A549 (cell line): ENCODE results near the gene DLG2. TPM values are rescaled to one million over a fixed set of nuclear protein-coding genes. Genes with fewer than 3 reads are reported as not detected.
"Not testable (repeated sequence)": the region's sequence is repeated elsewhere in the genome, so short reads cannot be mapped to it uniquely, and the experiment has no call there.

Source experiments
- ATAC-seq, 2 experiments: fragments of 200-7000 bp in 1 of 2; fragments of >200 bp in 1 of 2; cut with Nextera tagmentation in 1 of 2; cut with Tn5 transposase in 1 of 2; 3 replicates each; pipeline versions ENCODE4 v1.8.0 to v1.9.1; 2018 to 2020; ENCODE audit warnings: mild to moderate bottlenecking in 1 of 2, moderate library complexity in 1 of 2
- CTCF ChIA-PET: fragments of 300-600 bp; sonication (Branson Sonifier 250); formaldehyde crosslinking; extraction: SDS; loops from one replicate; lab custom pipeline; 2021; ENCODE audit warnings: antibody characterized with exemption, inconsistent platforms; lab: Yijun Ruan, JAX
- POLR2A ChIA-PET: fragments of 350-600 bp; formaldehyde crosslinking; extraction: SDS; loops from one replicate; lab custom pipeline; 2021; ENCODE audit warnings: antibody characterized with exemption, inconsistent platforms; lab: Yijun Ruan, JAX
- DNase-seq, 2 experiments: peaks; one replicate each; pipeline versions ENCODE4 v3.0.0 to v3.0.0-alpha.2; 2011 to 2016; ENCODE audit warnings: low read depth in 1 of 2, low spot score in 1 of 2
- FAIRE-seq: peaks from 2 replicates; lab custom pipeline; 2011; peaks lifted over from hg19 to GRCh38; lab: Jason Lieb, UNC
- H3K27ac ChIP-seq, 2 experiments: fragments of >200 bp; sonication (Bioruptor Twin); formaldehyde crosslinking; 3 replicates each; pipeline ENCODE4 v1.5.1; 2016 to 2017
- H3K4me1 ChIP-seq: fragments of >200 bp; sonication (Bioruptor Twin); formaldehyde crosslinking; 3 replicates; pipeline ENCODE4 v1.6.1; 2016
- H3K4me2 ChIP-seq: fragments of >200 bp; sonication (Bioruptor Twin); formaldehyde crosslinking; 3 replicates; pipeline ENCODE4 v1.6.1; 2016
- H3K4me3 ChIP-seq: fragments of >200 bp; sonication (Bioruptor Twin); formaldehyde crosslinking; 3 replicates; pipeline ENCODE4 v1.5.1; 2016
- H3K9me3 ChIP-seq: fragments of >200 bp; sonication (Bioruptor Twin); formaldehyde crosslinking; 3 replicates; pipeline ENCODE4 v1.6.1; 2016
- CBX8 ChIP-seq: fragments of 200-600 bp; sonication (generic); IDR thresholded peaks from 2 replicates; pipeline ENCODE4 v1.6.1; 2016
- CHD2 ChIP-seq: fragments of 150-350 bp; IDR thresholded peaks from 2 replicates; pipeline ENCODE4 v1.6.1; 2014; ENCODE audit warnings: low read length; ENCODE audit not compliant: partially characterized antibody
- E2F6 ChIP-seq: IDR thresholded peaks from 2 replicates; pipeline ENCODE4 v1.6.1; 2012; ENCODE audit warnings: low read depth, borderline replicate concordance
- ELK1 ChIP-seq: fragments of 150-350 bp; IDR thresholded peaks from 2 replicates; pipeline ENCODE4 v1.6.1; 2014; ENCODE audit warnings: low read depth, mild to moderate bottlenecking, low read length
- FOXS1 ChIP-seq: fragments of 250-450 bp; sonication (Bioruptor Pico); IDR thresholded peaks from 2 replicates; pipeline ENCODE4 v1.5.0; 2020; ENCODE audit warnings: mild to moderate bottlenecking, moderate library complexity
- HES2 ChIP-seq: fragments of >200 bp; sonication (Bioruptor Twin); formaldehyde crosslinking; IDR thresholded peaks from 2 replicates; pipeline ENCODE4 v1.6.1; 2016
- HEYL ChIP-seq: fragments of 250-450 bp; sonication (Bioruptor Pico); IDR thresholded peaks from 2 replicates; pipeline ENCODE4 v1.8.0; 2021; ENCODE audit warnings: mild to moderate bottlenecking, moderate library complexity
- JUN ChIP-seq, 2 experiments: fragments of >200 bp; sonication (Bioruptor Twin); formaldehyde crosslinking; IDR thresholded peaks; 2 replicates in 1 of 2; 3 replicates in 1 of 2; pipeline ENCODE4 v1.6.1; 2016 to 2017
- JUNB ChIP-seq: fragments of >200 bp; sonication (Bioruptor Twin); formaldehyde crosslinking; IDR thresholded peaks from 2 replicates; pipeline ENCODE4 v1.6.1; 2016
- MAFK ChIP-seq: fragments of 450-650 bp; IDR thresholded peaks from 2 replicates; pipeline ENCODE4 v1.6.1; 2014; ENCODE audit not compliant: partially characterized antibody
- MAX ChIP-seq: IDR thresholded peaks from 2 replicates; pipeline ENCODE4 v1.6.1; 2012
- NFE2L2 ChIP-seq: fragments of 150-350 bp; conservative IDR thresholded peaks from 2 replicates; pipeline ENCODE4 v1.6.1; 2014; ENCODE audit warnings: low read length
- POLR2A ChIP-seq: IDR thresholded peaks from 2 replicates; pipeline ENCODE4 v1.6.1; 2012; ENCODE audit warnings: mild to moderate bottlenecking, low read length
- POLR2AphosphoS2 ChIP-seq: conservative IDR thresholded peaks from 2 replicates; pipeline ENCODE4 v1.6.1; 2012; ENCODE audit warnings: low read length, improper control_type of control experiment, inconsistent platforms
- RAD21 ChIP-seq, 2 experiments: fragments of >200 bp in 1 of 2; sonication (Bioruptor Twin) in 1 of 2; formaldehyde crosslinking in 1 of 2; IDR thresholded peaks in 1 of 2; conservative IDR thresholded peaks in 1 of 2; 2 replicates in 1 of 2; 3 replicates in 1 of 2; pipeline ENCODE4 v1.6.1; 2012 to 2018; ENCODE audit warnings: inconsistent platforms in 1 of 2
- RNF2 ChIP-seq: fragments of 200-600 bp; sonication (generic); IDR thresholded peaks from 2 replicates; pipeline ENCODE4 v1.6.1; 2016; ENCODE audit warnings: low read depth, mild to moderate bottlenecking, antibody characterized with exemption, moderate library complexity, borderline replicate concordance
- TP53 ChIP-seq: fragments of 250-450 bp; sonication (Bioruptor Pico); IDR thresholded peaks from 2 replicates; pipeline ENCODE4 v1.5.0; 2021; ENCODE audit warnings: mild to moderate bottlenecking, moderate library complexity
- ZC3H11A ChIP-seq: fragments of 450-650 bp; IDR thresholded peaks from 2 replicates; pipeline ENCODE4 v1.6.1; 2014; ENCODE audit warnings: antibody characterized with exemption, mild to moderate bottlenecking
- ZNF302 ChIP-seq: fragments of 250-450 bp; sonication (Bioruptor Pico); IDR thresholded peaks from 2 replicates; pipeline ENCODE4 v1.9.0; 2021; ENCODE audit warnings: inconsistent platforms, mild to moderate bottlenecking, moderate library complexity
- ZSCAN20 ChIP-seq: fragments of 250-450 bp; sonication (Bioruptor Pico); IDR thresholded peaks from 2 replicates; pipeline ENCODE4 v1.8.0; 2022; ENCODE audit warnings: mild to moderate bottlenecking, moderate library complexity
- WGBS: methylation state at CpG from one replicate; pipeline ENCODE4 v1.1.6; 2017; ENCODE audit errors: missing lambda C conversion rate; 5-methylcytosine and 5-hydroxymethylcytosine counted together
- polyA plus RNA-seq, 4 experiments: library from polyadenylated mRNA; depleted of rRNA in 3 of 4; stranded (reverse); fragments of >200 nt; fragmentation: RNase III in 1 of 4; extraction: RNeasy Plus Mini Kit Qiagen cat#74134 plus additional on column Dnase treatment in 1 of 4; gene quantifications; 2 replicates in 3 of 4; 3 replicates in 1 of 4; pipeline ENCODE4 v1.2.3, GENCODE V29; 2011 to 2017

DLG2 gene
- polyA plus RNA-seq, 2 of the 4 experiments (the other 2 are of a cell fraction), result 0.26 to 0.79 TPM

- TF ChIP-seq ZSCAN20 (CRISPR knock-in tag) (no peak), ELK1 (no peak), MAFK (no peak), CBX8 (no peak), HES2 (no peak), POLR2AphosphoS2 (no peak), E2F6 (no peak), JUN (IDR thresholded peaks at IDR 0.05) (no peak), JUNB (no peak), TP53 (CRISPR knock-in tag) (no peak)
- POLR2A ChIA-PET, result no interaction called here
- WGBS, result 26% methylated on average over 4 of the region's 4 CpGs
- H3K9me3 ChIP-seq, result no peaks in the 10 kb centered on the region
- no peaks in the 10 kb centered on the region for H3K4me1 ChIP-seq
- H3K27ac ChIP-seq, result no peak overlapping the region
- DNase-seq, result no peak
- FAIRE-seq, result no peak
- H3K4me2 ChIP-seq, result no peak overlapping the region
- no peak overlapping the region for H3K4me3 ChIP-seq
- CTCF ChIA-PET, result no interaction called here
- no peak for ATAC-seq
These were observed 836.2 kb downstream of the DLG2 start for GRCh38 chr11:84790849-84791427.

GRCh38 chr11:84788220-84788619 is 838.9 kb downstream of the DLG2 start:
- TF ChIP-seq MAX (no peak), E2F6 (no peak), ZC3H11A (no peak), HEYL (CRISPR knock-in tag) (no peak), FOXS1 (CRISPR knock-in tag) (no peak), POLR2AphosphoS2 (no peak), CHD2 (no peak), NFE2L2 (no peak), RAD21 (conservative IDR thresholded peaks at IDR 0.05 in 1 of 2, IDR thresholded peaks at IDR 0.05 in 1 of 2) (no peak), JUNB (no peak), RNF2 (no peak), POLR2A (no peak), HES2 (no peak), ZNF302 (CRISPR knock-in tag) (no peak)
- no peak for DNase-seq
- H3K4me3 ChIP-seq, result no peak overlapping the region
- H3K4me2 ChIP-seq, result no peak overlapping the region
- H3K27ac ChIP-seq, result no peak overlapping the region
- no peaks in the 10 kb centered on the region for H3K4me1 ChIP-seq
- no peak for ATAC-seq
- WGBS, result 3% methylated on average over 4 of the region's 4 CpGs
- no peaks in the 10 kb centered on the region for H3K9me3 ChIP-seq
- ChIA-PET CTCF (no interaction called here), POLR2A (no interaction called here)
- FAIRE-seq, result no peak

GRCh38 chr11:84784158-84784557 is 843.0 kb downstream of the DLG2 start:
- CTCF ChIA-PET, result interaction anchor here (0.6 kb wide), 1 partner anchor 398 kb away, joined by 3 read pairs; no protein-coding TSS in a partner anchor
- H3K9me3 ChIP-seq, H3K4me3 ChIP-seq, DNase-seq, H3K27ac ChIP-seq, H3K4me2 ChIP-seq, H3K4me1 ChIP-seq, ATAC-seq, POLR2A ChIA-PET, FAIRE-seq: not testable (repeated sequence)
- peak; percentile 73 for TF ChIP-seq ZC3H11A
- 20% methylated on average over 4 of the region's 4 CpGs for WGBS
